OCI-LY3 (cell line): ENCODE data around the gene MAP2K1.

Experiments used
- CTCF ChIP-seq: fragments of 200-600, 300-600 bp; sonication (generic); IDR thresholded peaks from 2 replicates; pipeline ENCODE4 v1.5.1; 2014; ENCODE audit warnings: antibody characterized with exemption, low read length, low read depth
- EZH2phosphoT487 ChIP-seq: fragments of 200-600 bp; shearing (Covaris generic); IDR thresholded peaks from 2 replicates; pipeline ENCODE4 v1.6.1; 2018; ENCODE audit warnings: antibody characterized with exemption, mixed run types, low read depth

- no peak for TF ChIP-seq EZH2phosphoT487
- TF ChIP-seq CTCF: no peak
These were observed 117.3 kb downstream of the MAP2K1 start for GRCh38 chr15:66503780-66504562.
